ENCODE data around the gene SFSWAP. TPM values are rescaled to one million over a fixed set of nuclear protein-coding genes. Genes with fewer than 3 reads are reported as not detected.
A peak's percentile ranks its signal among the peaks of the same experiment; 100 is the strongest.
"Not testable (repeated sequence)": the region's sequence is repeated elsewhere in the genome, so short reads cannot be mapped to it uniquely, and the experiment has no call there.

Gene SFSWAP
- total RNA-seq = 20.6 TPM
- long read RNA-seq, partial matches to known transcripts = 33 of 40 reads
- long read RNA-seq, other reads (novel, unspliced or antisense) = 6 of 40 reads

- DNase-seq (peak; percentile 87), ATAC-seq (peak; percentile 98)
- intact Hi-C loops (cut with micrococcal nuclease) = no loop called here
Measured at GRCh38 chr12:131710464-131711457, at the start of gene SFSWAP. Gene SFSWAP (plus strand): TSS chr12:131711090. CDS start chr12:131711230, 140 bp downstream.

DNA sequence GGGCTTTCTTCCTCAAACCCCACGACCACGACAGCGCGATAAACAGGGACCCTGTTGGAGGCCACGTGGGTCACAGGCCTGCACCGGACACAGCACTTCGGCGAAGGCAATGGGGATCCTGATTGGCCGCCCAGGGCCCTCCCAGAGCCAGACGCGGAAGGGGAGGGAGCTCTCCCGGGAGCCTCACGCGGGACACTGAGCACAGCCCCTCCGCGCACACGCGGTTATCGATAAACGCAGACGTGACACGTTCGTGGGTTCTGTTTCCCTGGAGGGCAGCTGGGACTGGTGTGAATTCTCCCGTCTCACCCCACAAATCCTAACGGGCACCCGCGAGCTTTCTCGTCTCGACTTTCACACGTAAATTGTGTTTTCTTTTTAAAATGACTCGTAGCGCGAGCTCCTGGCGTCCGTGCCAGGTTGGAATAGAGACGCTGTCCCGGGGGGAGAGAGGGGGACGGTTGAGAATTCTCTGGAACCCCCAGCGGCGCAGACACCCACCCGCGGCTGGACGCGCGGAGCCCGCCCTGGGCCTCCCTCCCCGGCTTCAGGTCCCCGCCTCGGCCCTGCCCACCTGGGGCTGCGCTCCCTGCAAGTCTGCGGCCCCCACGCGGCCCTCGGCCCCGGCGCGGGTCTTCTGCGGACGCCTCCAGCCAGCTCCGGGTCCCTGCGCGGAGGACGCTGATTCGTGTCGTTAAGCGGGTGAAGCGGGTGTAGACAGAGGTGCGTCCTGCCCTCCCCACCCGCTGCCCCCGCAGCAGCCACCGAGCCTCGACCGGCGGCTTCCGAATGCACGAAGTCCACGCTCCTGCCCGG is 49.5 kb upstream of the SFSWAP start:
- intact Hi-C loops (cut with micrococcal nuclease); DNase-seq: not testable (repeated sequence)
- ATAC-seq = peak; percentile 55

GRCh38 chr12:131661986-131662288 is 49.0 kb upstream of the SFSWAP start:
- peak; percentile 25 for ATAC-seq
- not testable (repeated sequence) for DNase-seq

GRCh38 chr12:131662346-131662745 is 48.5 kb upstream of the SFSWAP start:
- ATAC-seq; intact Hi-C loops (cut with micrococcal nuclease); DNase-seq: not testable (repeated sequence)

More at GRCh38 chr12:131661986-131662288, 49.0 kb upstream of the SFSWAP start:
- intact Hi-C loops (cut with micrococcal nuclease) = not testable (repeated sequence)

DNA sequence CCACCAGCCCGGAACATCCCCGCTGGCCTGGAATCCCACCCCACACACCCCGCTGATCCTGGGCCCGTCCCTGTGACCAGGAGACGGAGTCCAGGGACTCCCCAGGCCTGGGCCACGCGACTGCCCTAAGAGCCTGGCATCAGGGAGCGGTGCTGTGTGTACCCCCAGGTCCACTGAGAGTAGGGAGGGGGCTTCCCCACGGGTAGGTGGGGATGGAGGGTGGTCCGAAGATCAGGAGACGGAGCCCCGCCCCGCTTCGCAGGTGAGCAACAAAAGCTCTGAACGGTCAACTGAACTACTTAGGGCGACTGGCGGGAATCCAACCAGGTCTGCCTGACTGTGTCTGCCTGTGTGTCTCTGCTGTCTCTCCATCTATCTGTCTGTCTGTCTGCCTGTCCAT is 45.2 kb upstream of the SFSWAP start:
- ATAC-seq; DNase-seq; intact Hi-C loops (cut with micrococcal nuclease): not testable (repeated sequence)

- intact Hi-C loops (cut with micrococcal nuclease); DNase-seq; ATAC-seq: not testable (repeated sequence)
Measured at GRCh38 chr12:131666486-131666885, 44.4 kb upstream of the SFSWAP start.

DNA sequence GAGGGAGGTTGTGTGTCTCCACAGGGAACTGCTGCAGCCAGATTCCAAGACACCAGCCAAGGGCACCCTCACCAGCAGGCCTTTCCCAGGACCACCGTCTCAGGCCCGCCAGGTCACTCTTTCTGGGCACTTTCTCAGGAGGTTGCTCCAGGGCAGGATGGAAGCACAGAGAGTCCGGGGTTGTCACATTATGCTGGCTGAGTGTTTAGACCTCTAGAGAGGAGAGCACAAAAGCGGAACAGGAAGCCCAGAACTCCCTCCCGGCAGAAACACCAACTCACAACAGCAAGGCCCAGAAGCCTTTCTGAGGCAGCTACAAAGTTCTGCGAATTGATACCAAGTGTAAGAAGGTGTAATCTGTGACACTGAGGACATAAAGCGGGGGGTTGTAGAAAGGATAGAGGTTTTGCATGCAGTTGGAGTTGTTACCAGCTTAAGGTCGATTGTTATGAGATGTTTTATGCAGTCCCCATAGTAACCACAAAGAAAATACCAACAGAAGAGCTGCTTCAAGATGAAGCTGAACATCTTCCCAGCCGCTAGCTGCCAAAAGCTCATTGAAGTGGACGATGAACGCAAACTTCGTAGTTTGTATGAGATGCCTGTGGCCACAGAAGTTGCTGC is 43.8 kb upstream of the SFSWAP start:
- ATAC-seq; intact Hi-C loops (cut with micrococcal nuclease): not testable (repeated sequence)

GRCh38 chr12:131671276-131671675 is 39.6 kb upstream of the SFSWAP start:
- DNase-seq (no peak), ATAC-seq (no peak)
- intact Hi-C loops (cut with micrococcal nuclease) = no loop called here

More for the DNA sequence above, 43.8 kb upstream of the SFSWAP start:
- DNase-seq = not testable (repeated sequence)

DNA sequence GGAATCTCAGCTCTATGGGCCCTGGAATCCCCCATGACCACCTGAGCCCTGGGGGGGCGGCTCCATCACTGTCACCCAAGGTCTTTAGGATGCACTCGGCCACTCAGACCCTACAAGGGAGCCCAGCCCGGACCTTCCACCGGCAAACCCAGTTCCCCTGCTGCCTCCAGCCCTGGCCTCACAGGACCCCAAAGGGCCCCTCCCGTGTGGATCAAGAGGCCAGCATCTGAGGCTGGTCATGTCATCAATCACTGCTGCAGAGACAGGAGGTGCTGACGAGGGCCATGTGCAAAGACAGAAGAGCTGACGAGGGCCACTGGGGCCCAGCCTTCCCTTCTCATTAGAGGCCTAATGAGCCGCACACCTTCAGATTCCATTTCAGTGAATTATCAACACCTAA is 39.0 kb upstream of the SFSWAP start:
- ATAC-seq (no peak), DNase-seq (no peak)
- intact Hi-C loops (cut with micrococcal nuclease) = no loop called here

- DNase-seq (no peak), ATAC-seq (no peak)
- intact Hi-C loops (cut with micrococcal nuclease) = no loop called here
Measured at GRCh38 chr12:131672311-131672940, 38.5 kb upstream of the SFSWAP start.

- intact Hi-C loops (cut with micrococcal nuclease) = no loop called here
- ATAC-seq (no peak), DNase-seq (no peak)
Measured at GRCh38 chr12:131672941-131673887, 37.7 kb upstream of the SFSWAP start.

DNA sequence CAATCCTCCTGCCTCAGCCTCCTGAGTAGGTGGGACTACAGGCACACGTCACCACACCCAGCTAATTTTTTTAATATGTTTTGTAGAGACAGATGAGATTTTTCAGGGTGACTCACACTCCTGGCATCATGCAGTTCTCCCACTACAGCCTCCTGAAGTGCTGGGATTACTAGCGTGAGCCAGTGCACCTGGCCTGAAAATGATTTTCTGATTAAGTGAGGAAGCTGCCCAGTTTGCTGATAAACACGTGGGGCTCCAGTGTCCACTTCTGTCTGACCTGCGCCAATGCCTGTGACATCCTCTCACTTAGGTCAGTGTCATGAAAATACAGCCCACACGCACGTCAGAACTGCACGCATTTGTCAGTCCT is 37.0 kb upstream of the SFSWAP start:
- ATAC-seq = no peak
- no peak for DNase-seq
- intact Hi-C loops (cut with micrococcal nuclease) = no loop called here

DNA sequence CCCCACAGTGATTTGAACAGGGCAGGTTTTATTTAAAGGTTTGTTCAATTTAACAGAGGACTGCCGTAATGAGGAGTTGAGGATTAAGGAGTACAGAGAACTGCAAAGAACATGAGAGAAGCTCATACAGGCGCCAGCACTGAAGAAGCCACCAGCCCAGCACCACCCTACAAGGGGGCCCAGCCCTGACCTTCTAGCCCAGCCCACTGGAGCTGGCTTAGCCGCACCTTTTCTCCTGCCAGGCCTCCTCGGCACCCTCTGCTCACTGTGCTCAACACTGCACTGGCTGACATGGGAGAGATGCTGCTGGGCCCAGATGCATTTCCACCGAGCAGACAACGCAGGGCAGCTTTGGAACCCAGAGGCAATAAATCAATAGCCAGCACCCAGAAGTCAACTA is 36.5 kb upstream of the SFSWAP start:
- no peak for ATAC-seq
- intact Hi-C loops (cut with micrococcal nuclease) = no loop called here
- DNase-seq = no peak

DNA sequence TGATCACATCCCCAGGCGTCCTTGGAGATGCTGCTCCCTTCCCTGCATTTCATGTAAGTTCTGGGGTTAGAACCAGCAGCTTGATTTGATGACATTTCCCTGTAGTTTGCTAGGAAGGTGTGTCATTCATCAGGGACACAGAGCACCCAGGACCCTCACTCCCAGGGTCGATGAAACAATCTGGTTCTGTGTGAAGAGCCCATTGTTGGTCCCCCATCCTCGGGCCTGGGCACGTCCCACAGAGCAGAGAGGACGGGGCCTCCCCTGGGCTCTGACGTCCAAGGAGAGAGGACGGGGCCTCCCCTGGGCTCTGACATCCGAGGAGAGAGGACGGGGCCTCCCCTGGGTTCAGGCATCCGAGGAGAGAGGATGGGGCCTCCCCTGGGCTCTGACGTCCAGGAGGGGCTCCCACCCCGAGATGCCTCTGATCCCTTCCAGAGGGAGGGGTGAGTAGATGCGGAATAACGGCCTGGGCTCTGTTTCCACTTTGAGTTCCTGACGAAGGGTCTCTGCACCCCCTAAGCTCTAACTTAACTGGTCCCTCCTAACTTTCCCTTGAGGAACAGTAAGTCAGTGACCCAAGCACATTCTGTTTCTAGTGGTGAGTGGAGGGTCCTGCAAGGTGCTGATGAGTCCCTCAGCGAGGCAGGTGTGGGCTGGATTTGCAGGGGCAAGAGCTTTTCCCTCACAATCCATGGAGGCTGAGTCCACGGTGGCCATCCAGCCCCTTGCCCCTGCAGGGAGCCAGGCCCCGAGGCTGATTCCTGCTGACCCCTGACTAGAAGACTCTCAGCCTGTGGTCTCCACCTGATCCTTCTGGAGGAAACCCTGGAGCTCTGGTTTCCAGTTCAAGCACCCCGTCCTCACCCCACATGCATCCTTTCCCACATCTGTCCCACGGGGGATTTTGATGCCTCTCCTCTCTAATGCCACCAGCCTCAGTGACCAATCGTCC is 35.5 kb upstream of the SFSWAP start:
- no peak for DNase-seq
- intact Hi-C loops (cut with micrococcal nuclease) = no loop called here

GRCh38 chr12:131676544-131676943 is 34.3 kb upstream of the SFSWAP start:
- DNase-seq (no peak), ATAC-seq (no peak)
- intact Hi-C loops (cut with micrococcal nuclease) = no loop called here

More for the DNA sequence above, 35.5 kb upstream of the SFSWAP start:
- no peak for ATAC-seq

- DNase-seq; intact Hi-C loops (cut with micrococcal nuclease); ATAC-seq: not testable (repeated sequence)
Measured at GRCh38 chr12:131677067-131677466, 33.8 kb upstream of the SFSWAP start.

GRCh38 chr12:131677699-131678098 is 33.2 kb upstream of the SFSWAP start:
- intact Hi-C loops (cut with micrococcal nuclease) = no loop called here
- no peak for DNase-seq
- ATAC-seq = no peak

Data from left ventricle myocardium superior (tissue), 1 donor.